Stomach (tissue), 4 donors: Measurements from ENCODE around the gene TANC1.

Experiments
- CTCF ChIP-seq, 7 experiments: fragments of 450-650 bp in 4 of 7; fragments of 200-600 bp in 3 of 7; sonication (generic) in 3 of 7; IDR thresholded peaks; one replicate each; pipeline ENCODE4 v1.5.1; 2016 to 2019; ENCODE audit warnings: antibody characterized with exemption in 7 of 7, control low read depth in 2 of 7, mild to moderate bottlenecking in 1 of 7
- EP300 ChIP-seq: sonication (generic); formaldehyde crosslinking; IDR thresholded peaks from one replicate; pipeline ENCODE4 v1.6.1; 2017; ENCODE audit warnings: antibody characterized with exemption
- POLR2A ChIP-seq, 4 donors: fragments of 450-650 bp; IDR thresholded peaks; one replicate each; pipeline ENCODE4 v1.6.1; 2016; ENCODE audit warnings: antibody characterized with exemption in 4 of 4, control low read depth in 2 of 4, mild to moderate bottlenecking in 1 of 4, moderate library complexity in 1 of 4
- POLR2AphosphoS5 ChIP-seq, 3 donors: sonication (generic); formaldehyde crosslinking; IDR thresholded peaks; one replicate each; pipeline ENCODE4 v1.6.1; 2016; ENCODE audit warnings: antibody characterized with exemption in 3 of 3

- TF ChIP-seq POLR2A (IDR thresholded peaks at IDR 0.05) = no peak
- TF ChIP-seq CTCF (IDR thresholded peaks at IDR 0.05) = no peak
- TF ChIP-seq POLR2AphosphoS5 (IDR thresholded peaks at IDR 0.05) = no peak
- no peak for TF ChIP-seq EP300
These were observed 63.7 kb downstream of the TANC1 start for GRCh38 chr2:159032146-159032545.
